Suprapubic skin (tissue), 4 donors: ENCODE measurements around the gene EVA1C. TPM values are rescaled to one million over a fixed set of nuclear protein-coding genes. Genes with fewer than 3 reads are reported as not detected.
"Not testable (repeated sequence)": the region's sequence is repeated elsewhere in the genome, so short reads cannot be mapped to it uniquely, and the experiment has no call there.

Experiments used
- DNase-seq, 2 donors: peaks; one replicate each; pipeline ENCODE4 v3.0.0-alpha.2; 2019; ENCODE audit warnings: low spot score in 2 of 2
- H3K27ac ChIP-seq: fragments of 200-600 bp; sonication (generic); one replicate; pipeline ENCODE4 v1.5.1; 2019
- H3K27me3 ChIP-seq: fragments of 200-600 bp; sonication (generic); one replicate; pipeline ENCODE4 v1.5.1; 2019
- H3K36me3 ChIP-seq: fragments of 200-600 bp; sonication (generic); one replicate; pipeline ENCODE4 v1.5.1; 2019
- H3K4me1 ChIP-seq: fragments of 200-600 bp; sonication (generic); one replicate; pipeline ENCODE4 v1.5.1; 2019
- H3K4me3 ChIP-seq: fragments of 200-600 bp; sonication (generic); one replicate; pipeline ENCODE4 v1.5.1; 2019; ENCODE audit warnings: mild to moderate bottlenecking
- H3K9me3 ChIP-seq: fragments of 200-600 bp; sonication (generic); one replicate; pipeline ENCODE4 v1.5.1; 2019
- CTCF ChIP-seq, 2 donors: fragments of 200-600 bp in 1 of 2; fragments of 450-650 bp in 1 of 2; sonication (generic) in 1 of 2; IDR thresholded peaks; one replicate each; pipeline ENCODE4 v1.5.1; 2016 to 2019; ENCODE audit warnings: antibody characterized with exemption in 2 of 2, mild to moderate bottlenecking in 1 of 2, moderate library complexity in 1 of 2
- EP300 ChIP-seq: sonication (generic); formaldehyde crosslinking; IDR thresholded peaks from one replicate; pipeline ENCODE4 v1.6.1; 2017; ENCODE audit warnings: antibody characterized with exemption
- POLR2A ChIP-seq, 2 donors: fragments of 450-650 bp; IDR thresholded peaks; one replicate each; pipeline ENCODE4 v1.6.1; 2017; ENCODE audit warnings: antibody characterized with exemption in 2 of 2, mild to moderate bottlenecking in 2 of 2, moderate library complexity in 2 of 2
- POLR2AphosphoS5 ChIP-seq, 3 donors: sonication (generic); formaldehyde crosslinking; IDR thresholded peaks; one replicate each; pipeline ENCODE4 v1.6.1; 2017; ENCODE audit warnings: antibody characterized with exemption in 3 of 3
- WGBS: methylation state at CpG from one replicate; pipeline ENCODE4 v1.1.5; 2018; 5-methylcytosine and 5-hydroxymethylcytosine counted together
- total RNA-seq, 4 donors: library from RNA; depleted of rRNA; stranded (reverse); fragments of >200 nt; gene quantifications; one replicate each; pipeline ENCODE4 v1.1.0, GENCODE V29; 2016

EVA1C gene
- total RNA-seq, 4 donors from 2014 or later: 57.1 to 98.6 (median 63.2) TPM

- H3K9me3 ChIP-seq: no peaks in the 10 kb centered on the region
- 85% methylated on average over 6 of the region's 6 CpGs for WGBS
- H3K36me3 ChIP-seq: no peaks in the 10 kb centered on the region
- H3K4me1 ChIP-seq: no peaks in the 10 kb centered on the region
- TF ChIP-seq POLR2AphosphoS5 (IDR thresholded peaks at IDR 0.05) (no peak), EP300 (no peak), POLR2A (IDR thresholded peaks at IDR 0.05) (no peak), CTCF (IDR thresholded peaks at IDR 0.05) (no peak)
- no peak overlapping the region for H3K4me3 ChIP-seq
- H3K27ac ChIP-seq: no peak overlapping the region
- no peaks in the 10 kb centered on the region for H3K27me3 ChIP-seq
- DNase-seq: no peak
These were observed 126.9 kb downstream of the EVA1C start for GRCh38 chr21:32539378-32539777.

GRCh38 chr21:32543056-32543455, 130.6 kb downstream of the EVA1C start:
- 94% methylated on average over 2 of the region's 2 CpGs for WGBS
- not testable (repeated sequence) for H3K9me3 ChIP-seq, DNase-seq, H3K36me3 ChIP-seq, H3K4me1 ChIP-seq, H3K4me3 ChIP-seq, H3K27ac ChIP-seq, H3K27me3 ChIP-seq

- Histone ChIP-seq H3K4me3 (no peak overlapping the region), H3K36me3 (no peaks in the 10 kb centered on the region), H3K4me1 (no peaks in the 10 kb centered on the region), H3K27ac (no peak overlapping the region), H3K27me3 (no peaks in the 10 kb centered on the region), H3K9me3 (no peaks in the 10 kb centered on the region)
- WGBS: 91% methylated on average over 3 of the region's 3 CpGs
- TF ChIP-seq POLR2A (IDR thresholded peaks at IDR 0.05): no peak
- TF ChIP-seq POLR2AphosphoS5 (IDR thresholded peaks at IDR 0.05): no peak
- no peak for TF ChIP-seq CTCF (IDR thresholded peaks at IDR 0.05)
- DNase-seq: no peak
These were observed 131.5 kb downstream of the EVA1C start for GRCh38 chr21:32543975-32544374.

- WGBS: 97% methylated on average over 4 of the region's 4 CpGs
- Histone ChIP-seq H3K27ac (no peak overlapping the region), H3K4me3 (no peak overlapping the region), H3K36me3 (no peaks in the 10 kb centered on the region), H3K4me1 (no peaks in the 10 kb centered on the region), H3K27me3 (no peaks in the 10 kb centered on the region), H3K9me3 (no peaks in the 10 kb centered on the region)
- TF ChIP-seq POLR2A (IDR thresholded peaks at IDR 0.05) (no peak), CTCF (IDR thresholded peaks at IDR 0.05) (no peak), POLR2AphosphoS5 (IDR thresholded peaks at IDR 0.05) (no peak), EP300 (no peak)
- DNase-seq: no peak
These were observed 132.2 kb downstream of the EVA1C start for GRCh38 chr21:32544697-32545096.

GRCh38 chr21:32545948-32546441, 133.5 kb downstream of the EVA1C start:
- Histone ChIP-seq H3K4me3 (no peak overlapping the region), H3K9me3 (no peaks in the 10 kb centered on the region), H3K27me3 (no peaks in the 10 kb centered on the region), H3K36me3 (no peaks in the 10 kb centered on the region), H3K27ac (no peak overlapping the region), H3K4me1 (no peaks in the 10 kb centered on the region)
- DNase-seq: no peak
- TF ChIP-seq POLR2A (IDR thresholded peaks at IDR 0.05) (no peak), POLR2AphosphoS5 (IDR thresholded peaks at IDR 0.05) (no peak), EP300 (no peak), CTCF (IDR thresholded peaks at IDR 0.05) (no peak)
- 85% methylated on average over 6 of the region's 6 CpGs for WGBS

GRCh38 chr21:32547018-32547417, 134.5 kb downstream of the EVA1C start:
- H3K27me3 ChIP-seq: no peaks in the 10 kb centered on the region
- H3K4me3 ChIP-seq: no peak overlapping the region
- H3K4me1 ChIP-seq: no peaks in the 10 kb centered on the region
- 75% methylated on average over 4 of the region's 4 CpGs for WGBS
- no peak for DNase-seq
- no peaks in the 10 kb centered on the region for H3K36me3 ChIP-seq
- no peak overlapping the region for H3K27ac ChIP-seq
- no peaks in the 10 kb centered on the region for H3K9me3 ChIP-seq
- TF ChIP-seq EP300 (no peak), POLR2AphosphoS5 (IDR thresholded peaks at IDR 0.05) (no peak), CTCF (IDR thresholded peaks at IDR 0.05) (no peak), POLR2A (IDR thresholded peaks at IDR 0.05) (no peak)
